SJSA1 (cell line): Measurements from ENCODE around the gene C5. TPM values are rescaled to one million over a fixed set of nuclear protein-coding genes. Genes with fewer than 3 reads are reported as not detected.
"Not testable (repeated sequence)": the region's sequence is repeated elsewhere in the genome, so short reads cannot be mapped to it uniquely, and the experiment has no call there.

Source experiments
- DNase-seq, 2 experiments: peaks; one replicate each; pipeline ENCODE4 v3.0.0-alpha.2; 2015 to 2020; ENCODE audit warnings: low spot score in 2 of 2, low read depth in 1 of 2
- H3K27ac ChIP-seq: fragments of 250-450 bp; sonication (Bioruptor Pico); 2 replicates; pipeline ENCODE4 v1.5.1; 2020; ENCODE audit warnings: mild to moderate bottlenecking, moderate library complexity
- H3K27me3 ChIP-seq: fragments of 250-450 bp; sonication (Bioruptor Pico); replicated peaks from 2 replicates; pipeline ENCODE4 v1.5.1; 2020; ENCODE audit warnings: mild to moderate bottlenecking, moderate library complexity
- H3K36me3 ChIP-seq: fragments of 250-450 bp; sonication (Bioruptor Pico); 2 replicates; pipeline ENCODE4 v1.5.1; 2020; ENCODE audit warnings: mild to moderate bottlenecking
- H3K4me1 ChIP-seq: fragments of 250-450 bp; sonication (Bioruptor Pico); replicated peaks from 2 replicates; pipeline ENCODE4 v1.6.1; 2021; ENCODE audit warnings: mild to moderate bottlenecking
- H3K4me3 ChIP-seq: fragments of 250-450 bp; sonication (Bioruptor Pico); 2 replicates; pipeline ENCODE4 v1.5.1; 2020; ENCODE audit warnings: mild to moderate bottlenecking
- H3K9me3 ChIP-seq: fragments of 250-450 bp; sonication (Bioruptor Pico); replicated peaks from 2 replicates; pipeline ENCODE4 v1.5.1; 2020; ENCODE audit warnings: mild to moderate bottlenecking
- total RNA-seq: library from RNA; depleted of rRNA; stranded (reverse); fragments of >200 nt; shearing (Covaris generic); gene quantifications from 2 replicates; pipeline ENCODE4 v1.2.3, GENCODE V29; 2014

C5 gene
- total RNA-seq, 1 experiment from 2014 or later, result 2.4 TPM

GRCh38 chr9:121028285-121028684 lies 21.8 kb downstream of the C5 start:
- not testable (repeated sequence) for H3K4me3 ChIP-seq, DNase-seq, H3K27ac ChIP-seq, H3K9me3 ChIP-seq, H3K27me3 ChIP-seq, H3K36me3 ChIP-seq, H3K4me1 ChIP-seq

GRCh38 chr9:121026768-121027167 lies 23.3 kb downstream of the C5 start:
- Histone ChIP-seq H3K27me3 (no peaks in the 10 kb centered on the region), H3K4me3 (no peak overlapping the region), H3K27ac (no peak overlapping the region), H3K36me3 (no peaks in the 10 kb centered on the region), H3K9me3 (no peaks in the 10 kb centered on the region), H3K4me1 (no peaks in the 10 kb centered on the region)
- no peak for DNase-seq

- Histone ChIP-seq H3K36me3 (no peaks in the 10 kb centered on the region), H3K4me1 (no peaks in the 10 kb centered on the region), H3K4me3 (no peak overlapping the region), H3K9me3 (no peaks in the 10 kb centered on the region), H3K27me3 (no peaks in the 10 kb centered on the region), H3K27ac (no peak overlapping the region)
- DNase-seq, result no peak
Measured at GRCh38 chr9:121026260-121026691, 23.8 kb downstream of the C5 start.

- H3K4me1 ChIP-seq, result no peaks in the 10 kb centered on the region
- DNase-seq, result no peak
- no peak overlapping the region for H3K4me3 ChIP-seq
- H3K36me3 ChIP-seq, result no peaks in the 10 kb centered on the region
- H3K27ac ChIP-seq, result no peak overlapping the region
- no peaks in the 10 kb centered on the region for H3K27me3 ChIP-seq
- no peaks in the 10 kb centered on the region for H3K9me3 ChIP-seq
Measured at GRCh38 chr9:121024237-121024636, 25.8 kb downstream of the C5 start.

GRCh38 chr9:121023064-121023463 lies 27.0 kb downstream of the C5 start:
- DNase-seq, result no peak
- H3K4me1 ChIP-seq, result no peaks in the 10 kb centered on the region
- no peaks in the 10 kb centered on the region for H3K27me3 ChIP-seq
- no peak overlapping the region for H3K27ac ChIP-seq
- H3K9me3 ChIP-seq, result no peaks in the 10 kb centered on the region
- H3K36me3 ChIP-seq, result no peaks in the 10 kb centered on the region
- H3K4me3 ChIP-seq, result no peak overlapping the region

GRCh38 chr9:121021301-121021700 lies 28.8 kb downstream of the C5 start:
- no peaks in the 10 kb centered on the region for H3K36me3 ChIP-seq
- no peaks in the 10 kb centered on the region for H3K9me3 ChIP-seq
- H3K27me3 ChIP-seq, result no peaks in the 10 kb centered on the region
- H3K4me1 ChIP-seq, result no peaks in the 10 kb centered on the region
- DNase-seq, result no peak
- no peak overlapping the region for H3K27ac ChIP-seq
- H3K4me3 ChIP-seq, result no peak overlapping the region

GRCh38 chr9:121019273-121019672 lies 30.8 kb downstream of the C5 start:
- Histone ChIP-seq H3K27ac (no peak overlapping the region), H3K27me3 (no peaks in the 10 kb centered on the region), H3K9me3 (no peaks in the 10 kb centered on the region), H3K36me3 (no peaks in the 10 kb centered on the region), H3K4me3 (no peak overlapping the region), H3K4me1 (no peaks in the 10 kb centered on the region)
- DNase-seq, result no peak

- DNase-seq, result no peak
- Histone ChIP-seq H3K9me3 (no peaks in the 10 kb centered on the region), H3K27ac (no peak overlapping the region), H3K4me3 (no peak overlapping the region), H3K4me1 (no peaks in the 10 kb centered on the region), H3K36me3 (no peaks in the 10 kb centered on the region), H3K27me3 (no peaks in the 10 kb centered on the region)
Measured at GRCh38 chr9:121013911-121014310, 36.2 kb downstream of the C5 start.

- H3K4me1 ChIP-seq, result no peaks in the 10 kb centered on the region
- H3K4me3 ChIP-seq, result no peak overlapping the region
- no peak overlapping the region for H3K27ac ChIP-seq
- no peak for DNase-seq
- no peaks in the 10 kb centered on the region for H3K36me3 ChIP-seq
- H3K9me3 ChIP-seq, result no peaks in the 10 kb centered on the region
- H3K27me3 ChIP-seq, result no peaks in the 10 kb centered on the region
Measured at GRCh38 chr9:121009650-121010049, 40.4 kb downstream of the C5 start.

- Histone ChIP-seq H3K36me3 (no peaks in the 10 kb centered on the region), H3K27ac (no peak overlapping the region), H3K27me3 (no peaks in the 10 kb centered on the region), H3K4me1 (no peaks in the 10 kb centered on the region), H3K9me3 (no peaks in the 10 kb centered on the region), H3K4me3 (no peak overlapping the region)
- no peak for DNase-seq
Measured at GRCh38 chr9:120999317-120999716, 50.8 kb downstream of the C5 start.

- no peaks in the 10 kb centered on the region for H3K36me3 ChIP-seq
- no peak overlapping the region for H3K4me3 ChIP-seq
- H3K9me3 ChIP-seq, result no peaks in the 10 kb centered on the region
- no peak for DNase-seq
- no peaks in the 10 kb centered on the region for H3K4me1 ChIP-seq
- no peaks in the 10 kb centered on the region for H3K27me3 ChIP-seq
- no peak overlapping the region for H3K27ac ChIP-seq
Measured at GRCh38 chr9:120998111-120998510, 52.0 kb downstream of the C5 start.

- Histone ChIP-seq H3K4me3 (no peak overlapping the region), H3K27me3 (no peaks in the 10 kb centered on the region), H3K27ac (no peak overlapping the region), H3K36me3 (no peaks in the 10 kb centered on the region), H3K4me1 (no peaks in the 10 kb centered on the region), H3K9me3 (no peaks in the 10 kb centered on the region)
- DNase-seq, result no peak
Measured at GRCh38 chr9:120997502-120997901, 52.6 kb downstream of the C5 start.

- no peak overlapping the region for H3K4me3 ChIP-seq
- no peaks in the 10 kb centered on the region for H3K27me3 ChIP-seq
Measured at GRCh38 chr9:120996409-120996808, 53.7 kb downstream of the C5 start.

GRCh38 chr9:120989065-120989464 lies 61.0 kb downstream of the C5 start:
- Histone ChIP-seq H3K27ac (no peak overlapping the region), H3K27me3 (no peaks in the 10 kb centered on the region)
- DNase-seq, result no peak

More at GRCh38 chr9:120996409-120996808, 53.7 kb downstream of the C5 start:
- Histone ChIP-seq H3K9me3 (no peaks in the 10 kb centered on the region), H3K27ac (no peak overlapping the region), H3K36me3 (no peaks in the 10 kb centered on the region), H3K4me1 (no peaks in the 10 kb centered on the region)
- no peak for DNase-seq

GRCh38 chr9:120985819-120986222 lies 64.3 kb downstream of the C5 start:
- Histone ChIP-seq H3K4me3 (no peak overlapping the region), H3K27ac (no peak overlapping the region), H3K36me3 (no peaks in the 10 kb centered on the region), H3K9me3 (no peaks in the 10 kb centered on the region), H3K27me3 (no peaks in the 10 kb centered on the region), H3K4me1 (no peaks in the 10 kb centered on the region)
- peak in 1 of 2 experiments; percentile 20 for DNase-seq

More at GRCh38 chr9:120989065-120989464, 61.0 kb downstream of the C5 start:
- no peaks in the 10 kb centered on the region for H3K9me3 ChIP-seq
- H3K4me3 ChIP-seq, result no peak overlapping the region
- no peaks in the 10 kb centered on the region for H3K36me3 ChIP-seq
- no peaks in the 10 kb centered on the region for H3K4me1 ChIP-seq
